ENCODE data around the gene IGSF8. TPM values are rescaled to one million over a fixed set of nuclear protein-coding genes. Genes with fewer than 3 reads are reported as not detected.

The IGSF8 gene
- total RNA-seq, 1 experiment from 2014 or later: 13.7 TPM

Other genes starting within 250 kb of the IGSF8 start
- gene VSIG8, start 236.0 kb downstream of the IGSF8 start, total RNA-seq (2014; rRNA removed; shearing (Covaris generic)): 0.14 TPM in 1 of 2 replicates, not detected in the other
- 0.21 and 0.62 TPM in 2 replicates for gene CFAP45, start 198.5 kb downstream of the IGSF8 start, total RNA-seq (2014; rRNA removed; shearing (Covaris generic))
- 444 and 497 TPM in 2 replicates for gene TAGLN2, start 173.1 kb downstream of the IGSF8 start, total RNA-seq (2014; rRNA removed; shearing (Covaris generic))
- 0.47 and 0.52 TPM in 2 replicates for gene IGSF9, start 153.0 kb downstream of the IGSF8 start, total RNA-seq (2014; rRNA removed; shearing (Covaris generic))
- 2.2 TPM in 1 of 2 replicates, not detected in the other for gene SLAMF9, start 144.4 kb downstream of the IGSF8 start, total RNA-seq (2014; rRNA removed; shearing (Covaris generic))
- 6.0 and 6.3 TPM in 2 replicates for gene PIGM, start 66.6 kb downstream of the IGSF8 start, total RNA-seq (2014; rRNA removed; shearing (Covaris generic))
- gene KCNJ10, start 28.5 kb downstream of the IGSF8 start, total RNA-seq (2014; rRNA removed; shearing (Covaris generic)): not detected in 2 replicates
- not detected in 2 replicates for gene KCNJ9, start 17.1 kb downstream of the IGSF8 start, total RNA-seq (2014; rRNA removed; shearing (Covaris generic))
- gene ATP1A2, start 17.1 kb upstream of the IGSF8 start, total RNA-seq (2014; rRNA removed; shearing (Covaris generic)): 0.10 TPM in 1 of 2 replicates, not detected in the other
- not detected in 2 replicates for gene ATP1A4, start 53.0 kb upstream of the IGSF8 start, total RNA-seq (2014; rRNA removed; shearing (Covaris generic))
- 0.41 TPM in 1 of 2 replicates, not detected in the other for gene CASQ1, start 92.0 kb upstream of the IGSF8 start, total RNA-seq (2014; rRNA removed; shearing (Covaris generic))
- 50.7 and 58.8 TPM in 2 replicates for gene PEA15, start 106.8 kb upstream of the IGSF8 start, total RNA-seq (2014; rRNA removed; shearing (Covaris generic))
- 22.1 and 22.6 TPM in 2 replicates for gene DCAF8, start 163.9 kb upstream of the IGSF8 start, total RNA-seq (2014; rRNA removed; shearing (Covaris generic))
- gene PEX19, start 186.5 kb upstream of the IGSF8 start, total RNA-seq (2014; rRNA removed; shearing (Covaris generic)): 71.4 and 80.8 TPM in 2 replicates
- 90.1 and 101 TPM in 2 replicates for gene COPA, start 244.6 kb upstream of the IGSF8 start, total RNA-seq (2014; rRNA removed; shearing (Covaris generic))
- 61.7 and 72.0 TPM in 2 replicates for gene NCSTN, start 244.8 kb upstream of the IGSF8 start, total RNA-seq (2014; rRNA removed; shearing (Covaris generic))

All from H4 (cell line).